Frontal cortex (tissue), 4 donors: ENCODE results near the gene SIDT2. TPM values are rescaled to one million over a fixed set of nuclear protein-coding genes. Genes with fewer than 3 reads are reported as not detected.
A peak's percentile ranks its signal among the peaks of the same experiment; 100 is the strongest.
"Not testable (repeated sequence)": the region's sequence is repeated elsewhere in the genome, so short reads cannot be mapped to it uniquely, and the experiment has no call there.

Experiments used
- DNase-seq, 2 donors: peaks; one replicate each; pipeline ENCODE4 v3.0.0; 2012; ENCODE audit warnings: low spot score in 2 of 2
- FAIRE-seq: peaks from 2 replicates; lab custom pipeline; 2012; peaks lifted over from hg19 to GRCh38; lab: Jason Lieb, UNC
- total RNA-seq: library from RNA; depleted of rRNA; stranded (reverse); fragments of >200 nt; gene quantifications from one replicate; pipeline ENCODE4 v1.2.3, GENCODE V29; 2014
- donor health status: control.
- donor health status: control.
- donor health status: control.

The SIDT2 gene
- 9.4 TPM for total RNA-seq

GRCh38 chr11:117178210-117179034 lies at the start of gene SIDT2:
Gene SIDT2 (plus strand): TSS chr11:117178743. CDS start chr11:117179264, 521 bp downstream.
- DNase-seq = peak; percentile 84 to 90
- no peak for FAIRE-seq

- DNase-seq = not testable (repeated sequence)
These were observed 48.1 kb upstream of the SIDT2 start for GRCh38 chr11:117130396-117130795.

GRCh38 chr11:117130879-117131278 lies 47.7 kb upstream of the SIDT2 start:
- DNase-seq (no peak), FAIRE-seq (no peak)

More at GRCh38 chr11:117130396-117130795, 48.1 kb upstream of the SIDT2 start:
- FAIRE-seq = not testable (repeated sequence)

DNA sequence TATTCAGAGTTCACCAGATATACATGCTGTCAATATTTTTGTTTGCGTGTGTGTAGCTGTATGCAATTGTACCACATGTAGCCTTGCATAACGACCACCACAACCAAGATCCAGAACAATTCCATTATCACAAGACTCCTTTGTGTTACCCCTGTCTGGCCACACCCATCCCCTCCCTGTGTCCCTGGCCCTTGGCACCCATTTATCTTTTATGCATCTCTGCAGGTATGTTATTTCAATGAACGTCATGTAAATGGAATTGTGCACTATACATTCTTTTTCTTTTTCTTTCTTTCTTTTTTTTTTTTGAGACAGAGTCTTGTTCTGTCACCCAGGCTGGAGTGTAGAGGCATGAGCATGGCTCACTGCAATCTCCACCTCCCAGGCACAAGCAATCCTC lies 44.1 kb upstream of the SIDT2 start:
- FAIRE-seq (no peak), DNase-seq (no peak)

DNA sequence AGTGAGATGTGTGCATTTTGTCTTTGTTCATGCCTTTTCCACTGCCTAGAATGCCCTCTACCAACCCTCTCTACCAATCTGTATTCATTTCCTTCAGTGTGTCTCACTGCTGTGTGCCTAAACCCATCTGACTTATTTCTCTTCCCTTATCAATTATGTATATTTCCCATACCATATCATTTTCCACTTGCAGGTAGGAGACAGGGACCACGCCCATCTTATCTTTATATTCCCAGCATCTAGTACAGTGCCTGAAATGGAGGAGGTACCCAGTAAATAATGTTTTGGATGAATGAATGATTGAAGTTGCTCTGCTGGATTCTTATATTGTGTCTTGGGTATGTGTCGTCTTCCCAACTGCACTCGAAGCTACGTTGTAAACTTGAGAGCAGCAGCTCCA lies 43.6 kb upstream of the SIDT2 start:
- FAIRE-seq, DNase-seq: not testable (repeated sequence)

DNA sequence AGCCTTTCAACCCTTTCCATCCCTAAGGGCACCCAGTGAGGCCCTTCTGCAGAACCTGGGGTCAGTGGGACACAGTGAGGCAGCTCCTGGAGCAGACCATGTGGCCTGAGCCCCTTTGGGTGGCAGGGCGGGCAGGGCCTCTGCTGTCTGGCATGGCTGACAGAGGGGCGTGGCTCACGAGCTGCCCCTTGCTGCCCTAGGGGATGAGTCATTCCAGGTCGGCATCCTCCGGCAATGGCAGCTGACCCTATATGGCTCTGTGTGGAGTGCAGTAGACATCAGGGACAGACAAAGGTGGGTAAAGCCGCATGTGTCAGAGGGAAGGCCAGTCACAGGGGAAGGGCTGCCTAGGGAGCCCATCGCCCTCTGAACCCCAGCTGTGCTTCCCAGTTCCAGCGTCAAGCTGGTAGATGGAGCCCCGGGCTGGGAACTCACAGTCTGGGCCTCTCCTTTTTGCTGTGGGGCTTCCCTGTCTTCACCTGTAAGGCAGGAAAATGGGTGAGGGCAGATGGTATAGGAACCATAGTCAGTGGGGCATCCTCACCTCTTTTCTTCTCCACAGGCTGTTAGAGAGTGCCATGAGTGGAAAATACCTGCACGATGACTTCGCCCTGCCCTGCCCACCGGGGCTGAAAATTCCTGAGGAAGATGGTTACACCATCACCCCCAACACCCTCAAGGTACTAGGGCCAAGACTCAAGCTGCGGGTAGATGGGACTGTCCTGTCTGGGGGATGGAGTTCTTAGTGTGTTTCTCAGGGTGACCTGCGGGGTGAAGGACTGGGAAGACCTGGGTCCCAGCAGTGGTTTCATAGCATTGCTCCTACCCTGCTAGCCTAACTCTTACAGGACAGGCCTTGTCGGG lies 41.1 kb upstream of the SIDT2 start:
- not testable (repeated sequence) for DNase-seq, FAIRE-seq

GRCh38 chr11:117143390-117143789 lies 35.2 kb upstream of the SIDT2 start:
- FAIRE-seq (no peak), DNase-seq (peak; percentile 44)

DNA sequence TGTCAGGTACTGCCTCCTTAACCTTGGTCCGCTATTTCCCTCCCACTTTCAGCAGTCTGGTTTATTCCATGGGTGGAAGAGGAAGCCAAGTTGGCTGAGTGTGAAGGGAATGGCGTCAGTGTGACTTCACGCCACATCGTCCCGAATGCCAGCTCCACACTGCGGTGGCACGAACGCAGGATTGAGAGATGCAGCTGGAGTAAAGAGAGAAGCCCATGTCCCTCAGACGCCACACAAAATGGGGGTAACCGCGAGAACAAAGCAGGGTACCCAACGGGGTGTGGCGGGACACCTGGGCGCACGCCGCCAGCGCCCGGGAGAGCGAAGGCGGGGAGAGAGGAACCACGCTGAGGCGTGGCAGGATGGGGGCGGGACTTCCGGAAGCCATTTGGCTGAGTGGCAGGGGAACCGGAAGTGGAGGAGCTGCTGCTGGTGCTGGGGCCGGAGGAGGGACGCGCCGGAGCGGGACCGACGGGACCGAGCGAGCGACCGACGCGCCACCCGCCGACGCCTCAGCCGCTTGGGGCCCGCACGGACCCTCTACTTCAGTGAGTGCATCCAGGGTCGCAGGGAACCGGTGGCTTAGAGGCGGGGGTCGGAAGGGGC lies 34.6 kb upstream of the SIDT2 start, which contains the start of gene PAFAH1B2:
Gene PAFAH1B2 (plus strand): TSS at position 417 of the 606 bp plus-strand sequence. CDS start 8,161 bp downstream, outside the sequence.
- peak; percentile 96 to 97 for DNase-seq
- FAIRE-seq = no peak

GRCh38 chr11:117144477-117145392 lies 33.8 kb upstream of the SIDT2 start:
- peak; percentile 73 to 88 for DNase-seq
- FAIRE-seq = no peak

GRCh38 chr11:117145393-117145761 lies 33.2 kb upstream of the SIDT2 start:
- peak in 1 of 2 donors; percentile 33 for DNase-seq
- FAIRE-seq = no peak

DNA sequence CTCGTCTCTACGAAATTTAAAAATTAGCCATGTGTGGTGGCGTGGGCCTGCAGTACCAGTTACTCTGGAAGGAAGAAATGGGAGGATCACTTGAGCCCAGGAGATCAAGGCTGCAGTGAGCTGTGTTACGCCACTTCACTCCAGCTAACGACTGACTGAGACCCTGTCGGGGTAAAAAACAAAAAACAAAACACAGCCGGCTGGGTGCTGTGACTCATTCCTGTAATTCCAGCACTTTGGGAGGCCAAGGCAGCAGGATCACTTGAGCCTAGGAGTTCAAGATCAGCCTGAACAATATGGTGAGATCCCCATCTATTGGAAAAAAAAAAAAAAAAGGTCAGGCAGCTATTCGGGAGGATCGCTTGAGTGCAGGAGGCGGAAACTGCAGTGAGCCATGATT lies 32.0 kb upstream of the SIDT2 start:
- FAIRE-seq = no peak
- no peak for DNase-seq

- DNase-seq (no peak), FAIRE-seq (no peak)
These were observed 26.5 kb upstream of the SIDT2 start for GRCh38 chr11:117152066-117152465.

DNA sequence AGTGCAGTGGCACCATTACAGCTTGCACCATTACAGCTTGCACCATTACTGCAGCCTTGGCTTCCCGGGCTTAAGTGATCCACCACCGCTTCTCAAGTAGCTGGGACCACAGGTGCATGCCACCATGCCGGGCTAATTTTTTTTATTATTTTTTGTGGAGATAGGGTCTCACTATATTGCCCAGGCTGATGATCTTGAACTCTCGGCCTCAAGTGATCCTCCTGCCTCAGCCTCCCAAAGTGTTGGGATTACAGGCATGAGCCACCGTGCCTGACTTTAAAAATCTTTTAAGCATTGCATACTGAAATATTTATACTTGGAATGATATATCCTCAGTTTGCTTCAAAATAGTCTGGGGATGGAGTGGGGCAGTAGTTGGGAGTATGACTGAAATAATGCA lies 24.1 kb upstream of the SIDT2 start:
- DNase-seq (no peak), FAIRE-seq (no peak)

GRCh38 chr11:117157507-117157906 lies 21.0 kb upstream of the SIDT2 start:
- FAIRE-seq (no peak), DNase-seq (no peak)

DNA sequence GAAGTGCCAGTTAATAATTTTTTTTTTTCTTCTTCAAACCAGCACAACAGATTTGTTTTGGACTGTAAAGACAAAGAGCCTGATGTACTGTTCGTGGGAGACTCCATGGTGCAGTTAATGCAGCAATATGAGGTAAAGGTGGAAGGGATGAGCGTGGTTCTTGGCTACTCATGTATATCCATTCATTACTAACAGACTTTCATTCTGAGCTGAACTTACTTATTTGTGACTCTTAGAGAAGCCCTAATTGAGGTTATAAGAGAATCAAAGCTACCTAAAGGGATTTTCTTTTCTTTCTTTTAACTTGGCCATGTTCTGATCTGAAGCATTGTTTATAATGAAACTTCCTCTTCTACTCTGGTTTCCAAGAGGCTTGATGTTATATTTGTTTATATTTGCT lies 18.7 kb upstream of the SIDT2 start:
- FAIRE-seq (no peak), DNase-seq (no peak)

DNA sequence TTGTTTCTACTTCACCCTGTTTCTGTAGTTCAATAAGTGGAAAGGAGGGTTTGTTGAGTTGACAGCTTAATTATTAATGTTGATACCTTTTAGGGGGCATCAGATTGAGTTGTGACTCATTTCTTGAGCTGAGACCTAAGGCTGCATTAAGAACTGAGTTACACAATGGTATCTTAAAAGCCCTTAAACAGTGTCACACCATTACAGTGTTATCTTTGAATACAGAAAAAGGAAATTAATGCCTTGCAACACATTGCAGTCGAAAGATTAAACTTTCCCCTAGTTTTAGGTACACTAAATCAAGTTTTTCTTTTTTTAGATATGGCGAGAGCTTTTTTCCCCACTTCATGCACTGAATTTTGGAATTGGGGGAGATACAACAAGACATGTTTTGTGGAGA lies 17.7 kb upstream of the SIDT2 start:
- no peak for DNase-seq
- no peak for FAIRE-seq

DNA sequence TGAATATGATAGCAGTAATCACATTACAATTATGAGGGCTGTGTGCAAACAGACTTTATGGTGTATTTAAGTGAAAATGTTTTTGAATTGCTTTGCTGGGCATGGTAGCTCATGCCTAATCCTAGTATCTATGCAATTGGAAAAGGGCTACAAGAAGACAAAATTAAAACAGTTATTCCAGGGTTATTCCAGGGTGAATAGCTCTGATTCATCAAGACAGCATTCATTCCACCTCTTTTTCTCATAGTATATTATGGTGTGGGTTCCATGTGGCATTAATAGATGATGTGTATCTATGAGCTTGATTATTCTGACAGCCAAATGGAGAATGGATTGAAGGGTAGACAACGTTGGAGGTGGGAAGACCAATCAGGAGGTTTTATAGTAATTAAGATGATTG lies 12.1 kb upstream of the SIDT2 start:
- no peak for DNase-seq
- no peak for FAIRE-seq

GRCh38 chr11:117169736-117170135 lies 8.8 kb upstream of the SIDT2 start:
- FAIRE-seq (no peak), DNase-seq (no peak)

GRCh38 chr11:117170210-117170609 lies 8.3 kb upstream of the SIDT2 start:
- DNase-seq = no peak
- FAIRE-seq = no peak
